MM.1S (cell line): ENCODE measurements around the gene ST13.

Source experiments
- DNase-seq: peaks from one replicate; pipeline ENCODE4 v3.0.0-alpha.2; 2015
- H2AFZ ChIP-seq: fragments of 300-600 bp; sonication (generic); 2 replicates; pipeline ENCODE4 v1.6.0; 2016; ENCODE audit warnings: antibody characterized with exemption, low read length
- H3F3A ChIP-seq: fragments of 300-600 bp; sonication (generic); 2 replicates; pipeline ENCODE4 v1.6.1; 2016; ENCODE audit warnings: mild to moderate bottlenecking, antibody characterized with exemption, low read length, moderate library complexity, mixed read lengths; ENCODE audit not compliant: insufficient read depth
- H3K27ac ChIP-seq: fragments of 300-600 bp; sonication (generic); 2 replicates; pipeline ENCODE4 v1.5.1; 2016; ENCODE audit warnings: mild to moderate bottlenecking, low read length
- H3K27me3 ChIP-seq: fragments of 300-600 bp; sonication (generic); replicated peaks from 2 replicates; pipeline ENCODE4 v1.6.0; 2016; ENCODE audit warnings: low read length; ENCODE audit not compliant: insufficient read depth
- H3K36me3 ChIP-seq: fragments of 300-600 bp; sonication (generic); replicated peaks from 2 replicates; pipeline ENCODE4 v1.6.1; 2016; ENCODE audit warnings: mild to moderate bottlenecking, low read length, mixed read lengths; ENCODE audit not compliant: insufficient read depth
- H3K4me1 ChIP-seq: fragments of 300-600 bp; sonication (generic); 2 replicates; pipeline ENCODE4 v1.6.1; 2016; ENCODE audit warnings: low read length, mixed read lengths
- H3K4me2 ChIP-seq: fragments of 300-600 bp; sonication (generic); 2 replicates; pipeline ENCODE4 v1.6.0; 2016; ENCODE audit warnings: low read depth, low read length
- H3K4me3 ChIP-seq: fragments of 300-600 bp; sonication (generic); 2 replicates; pipeline ENCODE4 v1.5.1; 2016; ENCODE audit warnings: low read length, mixed read lengths
- H3K79me2 ChIP-seq: fragments of 300-600 bp; sonication (generic); 2 replicates; pipeline ENCODE4 v1.6.1; 2016; ENCODE audit warnings: mixed run types, low read length, mixed read lengths
- H3K9ac ChIP-seq: fragments of 300-600 bp; sonication (generic); 2 replicates; pipeline ENCODE4 v1.6.1; 2016; ENCODE audit warnings: low read length, mixed read lengths
- H3K9me2 ChIP-seq: fragments of 300-600 bp; sonication (generic); replicated peaks from 2 replicates; pipeline ENCODE4 v1.6.1; 2016; ENCODE audit warnings: mild to moderate bottlenecking, low read length, mixed read lengths; ENCODE audit not compliant: insufficient read depth
- H3K9me3 ChIP-seq: fragments of 300-600 bp; sonication (generic); replicated peaks from 2 replicates; pipeline ENCODE4 v1.6.1; 2016; ENCODE audit warnings: mild to moderate bottlenecking, low read length, mixed read lengths; ENCODE audit not compliant: insufficient read depth
- H4K20me1 ChIP-seq: fragments of 300-600 bp; sonication (generic); 2 replicates; pipeline ENCODE4 v1.6.1; 2016; ENCODE audit warnings: mild to moderate bottlenecking, low read length, moderate library complexity, mixed read lengths; ENCODE audit not compliant: insufficient read depth
- EZH2 ChIP-seq: fragments of 300-600 bp; sonication (generic); optimal IDR thresholded peaks from 2 replicates; pipeline ENCODE3; 2017; ENCODE audit warnings: low read depth, mild to moderate bottlenecking, antibody characterized with exemption, low read length, mixed read lengths
- EZH2phosphoT487 ChIP-seq: fragments of 300-600 bp; sonication (generic); IDR thresholded peaks from 2 replicates; pipeline ENCODE4 v1.6.1; 2018; ENCODE audit warnings: antibody characterized with exemption, low read length
- TF ChIP-seq, protein P1 (sequence below): fragments of 300-600 bp; sonication (generic); IDR thresholded peaks from 2 replicates; pipeline ENCODE4 v1.5.1; 2016; ENCODE audit warnings: antibody characterized with exemption, low read length, mixed read lengths

The ST13 gene

DNA sequence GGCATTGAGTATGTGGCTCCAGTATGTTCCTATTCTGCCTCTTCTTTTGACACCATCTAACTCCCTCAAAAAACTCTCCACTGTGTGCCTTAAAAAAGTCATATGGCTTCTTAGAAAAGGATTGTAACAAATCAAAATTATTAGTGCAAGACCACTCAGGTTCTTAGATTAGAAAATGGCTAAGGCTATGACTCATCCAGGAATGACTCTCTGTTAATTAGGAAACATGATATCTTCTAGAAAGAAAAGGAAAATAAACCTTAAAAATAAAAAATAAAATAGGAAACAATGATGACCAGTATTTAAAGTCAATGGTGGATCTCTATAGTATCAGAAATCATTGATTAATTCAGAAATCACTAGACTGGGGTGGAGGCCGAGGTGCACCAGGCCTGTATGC lies 59.0 kb downstream of the ST13 start:
- TF ChIP-seq, protein P1, sequence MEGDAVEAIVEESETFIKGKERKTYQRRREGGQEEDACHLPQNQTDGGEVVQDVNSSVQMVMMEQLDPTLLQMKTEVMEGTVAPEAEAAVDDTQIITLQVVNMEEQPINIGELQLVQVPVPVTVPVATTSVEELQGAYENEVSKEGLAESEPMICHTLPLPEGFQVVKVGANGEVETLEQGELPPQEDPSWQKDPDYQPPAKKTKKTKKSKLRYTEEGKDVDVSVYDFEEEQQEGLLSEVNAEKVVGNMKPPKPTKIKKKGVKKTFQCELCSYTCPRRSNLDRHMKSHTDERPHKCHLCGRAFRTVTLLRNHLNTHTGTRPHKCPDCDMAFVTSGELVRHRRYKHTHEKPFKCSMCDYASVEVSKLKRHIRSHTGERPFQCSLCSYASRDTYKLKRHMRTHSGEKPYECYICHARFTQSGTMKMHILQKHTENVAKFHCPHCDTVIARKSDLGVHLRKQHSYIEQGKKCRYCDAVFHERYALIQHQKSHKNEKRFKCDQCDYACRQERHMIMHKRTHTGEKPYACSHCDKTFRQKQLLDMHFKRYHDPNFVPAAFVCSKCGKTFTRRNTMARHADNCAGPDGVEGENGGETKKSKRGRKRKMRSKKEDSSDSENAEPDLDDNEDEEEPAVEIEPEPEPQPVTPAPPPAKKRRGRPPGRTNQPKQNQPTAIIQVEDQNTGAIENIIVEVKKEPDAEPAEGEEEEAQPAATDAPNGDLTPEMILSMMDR, result no peak
- no peak for TF ChIP-seq EZH2
- TF ChIP-seq EZH2phosphoT487, result no peak
- no peak overlapping the region for H3K4me2 ChIP-seq
- H3K9me2 ChIP-seq, result no peaks in the 10 kb centered on the region
- H3K27me3 ChIP-seq, result no peaks in the 10 kb centered on the region
- no peaks in the 10 kb centered on the region for H3K9me3 ChIP-seq
- H3K9ac ChIP-seq, result no peak overlapping the region
- no peaks in the 10 kb centered on the region for H3F3A ChIP-seq
- no peak overlapping the region for H2AFZ ChIP-seq
- no peak overlapping the region for H3K4me3 ChIP-seq
- no peak for DNase-seq
- H3K79me2 ChIP-seq, result no peaks in the 10 kb centered on the region
- 0 out of 2 replicates have a peak, but pooled peaks cover 3% of the 10 kb centered on the region for H4K20me1 ChIP-seq
- H3K4me1 ChIP-seq, result no peaks in the 10 kb centered on the region
- no peaks in the 10 kb centered on the region for H3K36me3 ChIP-seq
- no peak overlapping the region for H3K27ac ChIP-seq

DNA sequence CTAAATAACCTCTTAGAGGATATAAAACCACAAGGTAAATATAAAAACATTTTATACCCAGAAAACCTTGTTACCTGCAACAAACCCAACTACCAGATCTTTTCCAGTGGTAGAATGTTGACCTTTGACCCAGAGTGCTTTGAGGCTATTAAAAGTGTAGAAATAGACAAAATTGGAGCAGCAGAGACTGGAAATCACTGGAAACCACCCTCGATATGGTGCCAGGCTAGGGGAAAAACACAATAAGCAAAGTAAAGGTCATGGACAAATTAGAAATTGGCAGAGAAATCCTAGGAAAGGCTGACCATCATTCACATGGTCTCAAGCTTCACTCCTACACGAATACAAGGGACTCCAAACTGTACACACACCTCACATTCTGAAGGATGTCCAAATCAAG lies 64.0 kb downstream of the ST13 start:
- Histone ChIP-seq H3K9me3 (no peaks in the 10 kb centered on the region), H3K79me2 (no peaks in the 10 kb centered on the region), H3F3A (no peaks in the 10 kb centered on the region), H2AFZ (no peak overlapping the region), H3K27ac (no peak overlapping the region), H3K4me2 (no peak overlapping the region), H3K9ac (no peak overlapping the region), H3K36me3 (no peaks in the 10 kb centered on the region), H3K4me3 (no peak overlapping the region), H3K4me1 (no peaks in the 10 kb centered on the region), H3K27me3 (no peaks in the 10 kb centered on the region), H4K20me1 (no peaks in the 10 kb centered on the region), H3K9me2 (no peaks in the 10 kb centered on the region)
- TF ChIP-seq EZH2 (no peak), EZH2phosphoT487 (no peak)
- TF ChIP-seq, protein P1, result no peak
- no peak for DNase-seq

DNA sequence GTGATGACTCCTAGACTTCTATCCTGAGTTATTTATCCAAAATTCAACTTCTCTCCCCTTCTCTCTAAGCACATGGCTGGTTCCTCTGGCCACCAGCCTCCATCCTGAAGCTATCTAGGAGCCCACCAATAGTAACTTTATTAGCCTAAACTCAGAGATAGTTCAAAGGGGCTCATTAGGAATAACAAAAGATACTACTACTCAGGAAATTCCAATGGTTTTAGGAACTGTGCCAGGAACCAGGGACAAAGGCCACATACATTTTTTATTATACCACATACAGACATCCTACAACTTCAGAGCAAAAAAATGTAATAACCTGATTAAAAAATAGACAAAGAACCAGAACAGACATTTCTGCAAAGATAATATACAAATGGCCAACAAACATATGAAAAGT lies 65.2 kb downstream of the ST13 start:
- no peak for DNase-seq
- TF ChIP-seq, protein P1, result no peak
- no peak for TF ChIP-seq EZH2phosphoT487
- no peak for TF ChIP-seq EZH2
- H3K36me3 ChIP-seq, result no peaks in the 10 kb centered on the region

More for the DNA sequence above, 65.2 kb downstream of the ST13 start:
- Histone ChIP-seq H4K20me1 (no peaks in the 10 kb centered on the region), H3K27ac (no peak overlapping the region), H3K9me2 (no peaks in the 10 kb centered on the region), H3K4me1 (no peaks in the 10 kb centered on the region), H3K9me3 (no peaks in the 10 kb centered on the region), H3K4me2 (no peak overlapping the region), H3K4me3 (no peak overlapping the region), H3K79me2 (no peaks in the 10 kb centered on the region), H3F3A (no peaks in the 10 kb centered on the region), H3K27me3 (no peaks in the 10 kb centered on the region), H2AFZ (no peak overlapping the region), H3K9ac (no peak overlapping the region)
